KOPT-K1 (cell line): ENCODE results near the gene SNED1.

Experiments used
- H3K27ac ChIP-seq: fragments of 200-600 bp; sonication (generic); 2 replicates; pipeline ENCODE4 v1.5.1; 2016; ENCODE audit warnings: antibody characterized with exemption, mild to moderate bottlenecking, low read depth, low read length; ENCODE audit not compliant: poor library complexity, severe bottlenecking
- H3K36me3 ChIP-seq: fragments of 200-600 bp; sonication (generic); 2 replicates; pipeline ENCODE4 v1.5.1; 2017; ENCODE audit warnings: antibody characterized with exemption, mild to moderate bottlenecking, low read length, moderate library complexity; ENCODE audit not compliant: insufficient read depth
- H3K9me3 ChIP-seq: fragments of 200-600 bp; sonication (generic); 2 replicates; pipeline ENCODE4 v1.5.1; 2017; ENCODE audit warnings: antibody characterized with exemption, low read length, mild to moderate bottlenecking; ENCODE audit not compliant: insufficient read depth, poor library complexity, severe bottlenecking

SNED1 gene

GRCh38 chr2:241031436-241032165 is 33.2 kb downstream of the SNED1 start:
- H3K9me3 ChIP-seq, result peaks cover 5% of the 10 kb centered on the region
- H3K27ac ChIP-seq, result no peak overlapping the region
- no peaks in the 10 kb centered on the region for H3K36me3 ChIP-seq

- Histone ChIP-seq H3K9me3 (no peaks in the 10 kb centered on the region), H3K27ac (no peak overlapping the region), H3K36me3 (no peaks in the 10 kb centered on the region)
Observed at GRCh38 chr2:241033336-241033987, 35.0 kb downstream of the SNED1 start.

- H3K27ac ChIP-seq, result no peak overlapping the region
- no peaks in the 10 kb centered on the region for H3K9me3 ChIP-seq
- H3K36me3 ChIP-seq, result no peaks in the 10 kb centered on the region
Observed at GRCh38 chr2:241033994-241034393, 35.6 kb downstream of the SNED1 start.

- no peak overlapping the region for H3K27ac ChIP-seq
Observed at GRCh38 chr2:241034490-241035141, 36.2 kb downstream of the SNED1 start.

GRCh38 chr2:241035142-241035817 is 36.9 kb downstream of the SNED1 start:
- Histone ChIP-seq H3K36me3 (no peaks in the 10 kb centered on the region), H3K27ac (no peak overlapping the region), H3K9me3 (no peaks in the 10 kb centered on the region)

More at GRCh38 chr2:241034490-241035141, 36.2 kb downstream of the SNED1 start:
- H3K36me3 ChIP-seq, result no peaks in the 10 kb centered on the region
- H3K9me3 ChIP-seq, result no peaks in the 10 kb centered on the region

GRCh38 chr2:241035818-241036396 is 37.5 kb downstream of the SNED1 start:
- H3K27ac ChIP-seq, result no peak overlapping the region
- H3K9me3 ChIP-seq, result no peaks in the 10 kb centered on the region
- no peaks in the 10 kb centered on the region for H3K36me3 ChIP-seq

- Histone ChIP-seq H3K27ac (no peak overlapping the region), H3K36me3 (no peaks in the 10 kb centered on the region), H3K9me3 (no peaks in the 10 kb centered on the region)
Observed at GRCh38 chr2:241036397-241036963, 38.1 kb downstream of the SNED1 start.

- Histone ChIP-seq H3K36me3 (no peaks in the 10 kb centered on the region), H3K27ac (no peak overlapping the region), H3K9me3 (no peaks in the 10 kb centered on the region)
Observed at GRCh38 chr2:241036964-241037421, 38.6 kb downstream of the SNED1 start.

- no peaks in the 10 kb centered on the region for H3K36me3 ChIP-seq
- H3K27ac ChIP-seq, result no peak overlapping the region
- H3K9me3 ChIP-seq, result no peaks in the 10 kb centered on the region
Observed at GRCh38 chr2:241037498-241037897, 39.1 kb downstream of the SNED1 start.

- H3K9me3 ChIP-seq, result no peaks in the 10 kb centered on the region
- H3K36me3 ChIP-seq, result no peaks in the 10 kb centered on the region
- H3K27ac ChIP-seq, result no peak overlapping the region
Observed at GRCh38 chr2:241038374-241039180, 40.2 kb downstream of the SNED1 start.

GRCh38 chr2:241039416-241039815 is 41.0 kb downstream of the SNED1 start:
- Histone ChIP-seq H3K36me3 (no peaks in the 10 kb centered on the region), H3K9me3 (peaks cover 2% of the 10 kb centered on the region), H3K27ac (no peak overlapping the region)

GRCh38 chr2:241040081-241040803 is 41.8 kb downstream of the SNED1 start:
- Histone ChIP-seq H3K9me3 (peaks cover 10% of the 10 kb centered on the region), H3K36me3 (no peaks in the 10 kb centered on the region), H3K27ac (no peak overlapping the region)

- Histone ChIP-seq H3K9me3 (peaks cover 19% of the 10 kb centered on the region), H3K27ac (no peak overlapping the region), H3K36me3 (no peaks in the 10 kb centered on the region)
Observed at GRCh38 chr2:241041589-241042158, 43.3 kb downstream of the SNED1 start.
